ENCODE data around the gene LGALS16. TPM values are rescaled to one million over a fixed set of nuclear protein-coding genes. Genes with fewer than 3 reads are reported as not detected.
"Not testable (repeated sequence)": the region's sequence is repeated elsewhere in the genome, so short reads cannot be mapped to it uniquely, and the experiment has no call there.

The LGALS16 gene
- total RNA-seq, 4 donors from 2014 or later, result not detected

- H3K4me3 ChIP-seq (ENCODE audit: low read depth, poor library complexity, severe bottlenecking), result no peak overlapping the region
- WGBS, 2 donors, result 38 to 41% methylated on average over 3 of the region's 3 CpGs
- TF ChIP-seq POLR2A (IDR thresholded peaks at IDR 0.05), result no peak
- DNase-seq (ENCODE audit: low spot score in 2 of 2), result no peak
- intact Hi-C loops (cut with DNase I; ENCODE audit: low total_unique reads), result no loop called here
Observed at GRCh38 chr19:39647918-39648317, 7.8 kb upstream of the LGALS16 start.

- H3K4me3 ChIP-seq (ENCODE audit: low read depth, poor library complexity, severe bottlenecking), result no peak overlapping the region
- intact Hi-C loops (cut with DNase I; ENCODE audit: low total_unique reads), result no loop called here
- TF ChIP-seq POLR2A (IDR thresholded peaks at IDR 0.05) (no peak), CTCF (IDR thresholded peaks at IDR 0.05) (no peak)
- 86% methylated on average over 4 of the region's 4 CpGs for WGBS, 2 donors
- no peak for DNase-seq (ENCODE audit: low spot score in 2 of 2)
Observed at GRCh38 chr19:39659791-39660190, 4.1 kb downstream of the LGALS16 start.

- TF ChIP-seq CTCF (IDR thresholded peaks at IDR 0.05), result no peak
- TF ChIP-seq POLR2A (IDR thresholded peaks at IDR 0.05), result no peak
- H3K4me3 ChIP-seq (ENCODE audit: low read depth, poor library complexity, severe bottlenecking), result no peak overlapping the region
- 66 to 88% methylated on average over 4 of the region's 4 CpGs for WGBS, 2 donors
- intact Hi-C loops (cut with DNase I; ENCODE audit: low total_unique reads), result no loop called here
- no peak for DNase-seq (ENCODE audit: low spot score in 2 of 2)
Observed at GRCh38 chr19:39660661-39661060, 4.9 kb downstream of the LGALS16 start.

- TF ChIP-seq POLR2A (IDR thresholded peaks at IDR 0.05), result no peak
- no peak for TF ChIP-seq CTCF (IDR thresholded peaks at IDR 0.05)
- no peak overlapping the region for H3K4me3 ChIP-seq (ENCODE audit: low read depth, poor library complexity, severe bottlenecking)
- DNase-seq (ENCODE audit: low spot score in 2 of 2), result no peak
- intact Hi-C loops (cut with DNase I; ENCODE audit: low total_unique reads), result no loop called here
Observed at GRCh38 chr19:39661565-39661964, 5.9 kb downstream of the LGALS16 start.

- intact Hi-C loops (cut with DNase I; ENCODE audit: low total_unique reads); DNase-seq (ENCODE audit: low spot score in 2 of 2); H3K4me3 ChIP-seq (ENCODE audit: low read depth, poor library complexity, severe bottlenecking): not testable (repeated sequence)
- 79 to 92% methylated on average over 3 of the region's 3 CpGs for WGBS, 2 donors
Observed at GRCh38 chr19:39669860-39670259, 14.1 kb downstream of the LGALS16 start.

- 43 to 49% methylated on average over 4 of the region's 4 CpGs for WGBS, 2 donors
- no peak for DNase-seq (ENCODE audit: low spot score in 2 of 2)
- H3K4me3 ChIP-seq (ENCODE audit: low read depth, poor library complexity, severe bottlenecking), result no peak overlapping the region
- intact Hi-C loops (cut with DNase I; ENCODE audit: low total_unique reads), result no loop called here
- no peak for TF ChIP-seq CTCF (IDR thresholded peaks at IDR 0.05)
- no peak for TF ChIP-seq POLR2A (IDR thresholded peaks at IDR 0.05)
Observed at GRCh38 chr19:39670998-39671397, 15.3 kb downstream of the LGALS16 start.

- intact Hi-C loops (cut with DNase I; ENCODE audit: low total_unique reads), result no loop called here
- H3K4me3 ChIP-seq (ENCODE audit: low read depth, poor library complexity, severe bottlenecking), result no peak overlapping the region
- TF ChIP-seq CTCF (IDR thresholded peaks at IDR 0.05), result no peak
- DNase-seq (ENCODE audit: low spot score in 2 of 2), result no peak
- 14 to 17% methylated on average over 9 of the region's 9 CpGs for WGBS, 2 donors
Observed at GRCh38 chr19:39671739-39672363, 16.1 kb downstream of the LGALS16 start.
